ENCODE measurements around the gene CAMK2B.

DNA sequence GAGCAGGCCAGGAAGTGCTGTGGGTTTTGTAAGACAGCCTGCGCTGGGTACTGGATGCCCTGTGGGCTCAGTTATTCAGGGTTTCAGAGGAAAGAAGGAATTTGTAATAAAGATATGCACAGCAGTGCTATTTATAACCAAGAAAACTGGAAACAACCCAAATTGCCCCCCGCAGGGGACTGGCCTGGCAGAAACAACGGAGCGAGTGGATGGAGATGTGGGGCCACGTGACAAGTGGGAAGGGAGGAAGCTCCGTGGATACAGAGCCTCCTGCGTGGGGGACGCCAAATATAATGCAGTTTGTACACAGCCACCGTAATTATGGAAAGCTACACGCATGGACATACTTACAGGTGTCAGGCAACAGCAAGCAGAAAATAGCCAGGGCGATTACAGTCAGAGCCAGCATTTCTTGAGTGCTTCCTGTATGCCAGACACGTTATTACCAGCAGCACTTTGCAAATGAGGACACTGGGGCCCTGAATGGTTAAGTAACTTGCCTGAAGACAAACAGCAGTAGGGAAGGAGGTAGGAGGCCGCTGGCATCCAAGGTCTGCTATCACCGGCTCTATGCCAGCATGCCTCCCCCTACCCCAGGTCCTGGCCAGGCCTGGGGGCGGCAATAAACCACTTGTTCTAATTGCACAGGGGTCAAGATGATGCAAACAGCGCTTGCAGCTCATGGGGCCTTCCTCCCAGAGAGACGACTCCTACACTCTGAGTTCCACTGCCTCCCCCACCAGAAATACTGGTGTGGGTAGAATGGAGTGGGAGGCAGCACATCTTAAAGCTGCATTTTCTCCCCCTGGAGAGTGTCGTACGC, 8.7 kb upstream of the CAMK2B start:
- TF ChIP-seq EZH2 (optimal IDR thresholded peaks at IDR 0.05; ENCODE audit: low read depth, low read length) = no peak
- TF ChIP-seq, protein P1, sequence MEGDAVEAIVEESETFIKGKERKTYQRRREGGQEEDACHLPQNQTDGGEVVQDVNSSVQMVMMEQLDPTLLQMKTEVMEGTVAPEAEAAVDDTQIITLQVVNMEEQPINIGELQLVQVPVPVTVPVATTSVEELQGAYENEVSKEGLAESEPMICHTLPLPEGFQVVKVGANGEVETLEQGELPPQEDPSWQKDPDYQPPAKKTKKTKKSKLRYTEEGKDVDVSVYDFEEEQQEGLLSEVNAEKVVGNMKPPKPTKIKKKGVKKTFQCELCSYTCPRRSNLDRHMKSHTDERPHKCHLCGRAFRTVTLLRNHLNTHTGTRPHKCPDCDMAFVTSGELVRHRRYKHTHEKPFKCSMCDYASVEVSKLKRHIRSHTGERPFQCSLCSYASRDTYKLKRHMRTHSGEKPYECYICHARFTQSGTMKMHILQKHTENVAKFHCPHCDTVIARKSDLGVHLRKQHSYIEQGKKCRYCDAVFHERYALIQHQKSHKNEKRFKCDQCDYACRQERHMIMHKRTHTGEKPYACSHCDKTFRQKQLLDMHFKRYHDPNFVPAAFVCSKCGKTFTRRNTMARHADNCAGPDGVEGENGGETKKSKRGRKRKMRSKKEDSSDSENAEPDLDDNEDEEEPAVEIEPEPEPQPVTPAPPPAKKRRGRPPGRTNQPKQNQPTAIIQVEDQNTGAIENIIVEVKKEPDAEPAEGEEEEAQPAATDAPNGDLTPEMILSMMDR (IDR thresholded peaks at IDR 0.05; ENCODE audit: low read length) = no peak

Data from MM.1S (cell line).